Measurements from ENCODE around the gene TPSG1.

The TPSG1 gene

GRCh38 chr16:1178295-1178910 lies 46.7 kb downstream of the TPSG1 start:
- Histone ChIP-seq H3K9me3 (ENCODE audit: insufficient read depth, low read length) (no peaks in the 10 kb centered on the region), H3K4me1 (ENCODE audit: insufficient read depth, insufficient read length) (peaks cover 41% of the 10 kb centered on the region), H3K27me3 (ENCODE audit: insufficient read depth, insufficient read length) (no peaks in the 10 kb centered on the region), H3K36me3 (ENCODE audit: insufficient read depth, insufficient read length, low read length) (peaks cover 7% of the 10 kb centered on the region), H3K4me3 (ENCODE audit: insufficient read length, low read depth) (no peak overlapping the region), H3K9ac (ENCODE audit: insufficient read length, low read depth) (no peak overlapping the region)
- DNase-seq (ENCODE audit: low read depth, low spot score) = no peak
- TF ChIP-seq SUZ12 (IDR thresholded peaks at IDR 0.05; ENCODE audit: extremely low read depth, insufficient read depth, insufficient read length) (no peak), ZNF274 (IDR thresholded peaks at IDR 0.05; ENCODE audit: low read depth, low read length) (no peak), YY1 (IDR thresholded peaks at IDR 0.05; ENCODE audit: insufficient read depth, insufficient read length) (no peak)

GRCh38 chr16:1177750-1178149 lies 47.3 kb downstream of the TPSG1 start:
- Histone ChIP-seq H3K9me3 (ENCODE audit: insufficient read depth, low read length) (no peaks in the 10 kb centered on the region), H3K9ac (ENCODE audit: insufficient read length, low read depth) (peak overlapping the region; percentile 5), H3K4me3 (ENCODE audit: insufficient read length, low read depth) (no peak overlapping the region), H3K4me1 (ENCODE audit: insufficient read depth, insufficient read length) (peaks cover 39% of the 10 kb centered on the region), H3K27me3 (ENCODE audit: insufficient read depth, insufficient read length) (no peaks in the 10 kb centered on the region), H3K36me3 (ENCODE audit: insufficient read depth, insufficient read length, low read length) (peaks cover 7% of the 10 kb centered on the region)
- DNase-seq (ENCODE audit: low read depth, low spot score) = no peak
- no peak for TF ChIP-seq YY1 (IDR thresholded peaks at IDR 0.05; ENCODE audit: insufficient read depth, insufficient read length)
- TF ChIP-seq SUZ12 (IDR thresholded peaks at IDR 0.05; ENCODE audit: extremely low read depth, insufficient read depth, insufficient read length) = no peak
- TF ChIP-seq ZNF274 (IDR thresholded peaks at IDR 0.05; ENCODE audit: low read depth, low read length) = no peak

GRCh38 chr16:1177053-1177452 lies 48.0 kb downstream of the TPSG1 start:
- no peak for DNase-seq (ENCODE audit: low read depth, low spot score)
- Histone ChIP-seq H3K36me3 (ENCODE audit: insufficient read depth, insufficient read length, low read length) (peaks cover 10% of the 10 kb centered on the region), H3K9ac (ENCODE audit: insufficient read length, low read depth) (peak overlapping the region; percentile 32), H3K27me3 (ENCODE audit: insufficient read depth, insufficient read length) (no peaks in the 10 kb centered on the region), H3K4me1 (ENCODE audit: insufficient read depth, insufficient read length) (peaks cover 32% of the 10 kb centered on the region), H3K9me3 (ENCODE audit: insufficient read depth, low read length) (no peaks in the 10 kb centered on the region), H3K4me3 (ENCODE audit: insufficient read length, low read depth) (no peak overlapping the region)
- TF ChIP-seq ZNF274 (IDR thresholded peaks at IDR 0.05; ENCODE audit: low read depth, low read length) (no peak), SUZ12 (IDR thresholded peaks at IDR 0.05; ENCODE audit: extremely low read depth, insufficient read depth, insufficient read length) (no peak), YY1 (IDR thresholded peaks at IDR 0.05; ENCODE audit: insufficient read depth, insufficient read length) (no peak)

GRCh38 chr16:1176280-1176897 lies 48.7 kb downstream of the TPSG1 start:
- DNase-seq (ENCODE audit: low read depth, low spot score) = no peak
- TF ChIP-seq YY1 (IDR thresholded peaks at IDR 0.05; ENCODE audit: insufficient read depth, insufficient read length) (no peak), SUZ12 (IDR thresholded peaks at IDR 0.05; ENCODE audit: extremely low read depth, insufficient read depth, insufficient read length) (no peak), ZNF274 (IDR thresholded peaks at IDR 0.05; ENCODE audit: low read depth, low read length) (no peak)
- Histone ChIP-seq H3K4me3 (ENCODE audit: insufficient read length, low read depth) (no peak overlapping the region), H3K9me3 (ENCODE audit: insufficient read depth, low read length) (no peaks in the 10 kb centered on the region), H3K36me3 (ENCODE audit: insufficient read depth, insufficient read length, low read length) (peaks cover 6% of the 10 kb centered on the region), H3K9ac (ENCODE audit: insufficient read length, low read depth) (peak overlapping the region; percentile 32), H3K4me1 (ENCODE audit: insufficient read depth, insufficient read length) (peaks cover 26% of the 10 kb centered on the region), H3K27me3 (ENCODE audit: insufficient read depth, insufficient read length) (no peaks in the 10 kb centered on the region)

GRCh38 chr16:1175566-1176279 lies 49.3 kb downstream of the TPSG1 start:
- Histone ChIP-seq H3K9ac (ENCODE audit: insufficient read length, low read depth) (no peak overlapping the region), H3K4me3 (ENCODE audit: insufficient read length, low read depth) (no peak overlapping the region), H3K36me3 (ENCODE audit: insufficient read depth, insufficient read length, low read length) (peaks cover 8% of the 10 kb centered on the region), H3K4me1 (ENCODE audit: insufficient read depth, insufficient read length) (peaks cover 25% of the 10 kb centered on the region), H3K9me3 (ENCODE audit: insufficient read depth, low read length) (no peaks in the 10 kb centered on the region), H3K27me3 (ENCODE audit: insufficient read depth, insufficient read length) (no peaks in the 10 kb centered on the region)
- no peak for DNase-seq (ENCODE audit: low read depth, low spot score)
- TF ChIP-seq SUZ12 (IDR thresholded peaks at IDR 0.05; ENCODE audit: extremely low read depth, insufficient read depth, insufficient read length) = no peak
- no peak for TF ChIP-seq ZNF274 (IDR thresholded peaks at IDR 0.05; ENCODE audit: low read depth, low read length)
- no peak for TF ChIP-seq YY1 (IDR thresholded peaks at IDR 0.05; ENCODE audit: insufficient read depth, insufficient read length)

- no peak overlapping the region for H3K4me3 ChIP-seq (ENCODE audit: insufficient read length, low read depth)
- no peaks in the 10 kb centered on the region for H3K27me3 ChIP-seq (ENCODE audit: insufficient read depth, insufficient read length)
- H3K36me3 ChIP-seq (ENCODE audit: insufficient read depth, insufficient read length, low read length) = peaks cover 8% of the 10 kb centered on the region
- no peak for DNase-seq (ENCODE audit: low read depth, low spot score)
- peaks cover 26% of the 10 kb centered on the region for H3K4me1 ChIP-seq (ENCODE audit: insufficient read depth, insufficient read length)
- H3K9ac ChIP-seq (ENCODE audit: insufficient read length, low read depth) = no peak overlapping the region
- no peaks in the 10 kb centered on the region for H3K9me3 ChIP-seq (ENCODE audit: insufficient read depth, low read length)
- TF ChIP-seq SUZ12 (IDR thresholded peaks at IDR 0.05; ENCODE audit: extremely low read depth, insufficient read depth, insufficient read length) = no peak
- no peak for TF ChIP-seq YY1 (IDR thresholded peaks at IDR 0.05; ENCODE audit: insufficient read depth, insufficient read length)
- TF ChIP-seq ZNF274 (IDR thresholded peaks at IDR 0.05; ENCODE audit: low read depth, low read length) = no peak
Measured at GRCh38 chr16:1174477-1175357, 50.4 kb downstream of the TPSG1 start.

Data from NT2/D1 (cell line).